Subcutaneous abdominal adipose tissue (tissue), 5 donors: ENCODE data around the gene ZDHHC19.
A peak's percentile ranks its signal among the peaks of the same experiment; 100 is the strongest.

ENCODE experiments used
- H3K27ac ChIP-seq: one replicate; pipeline ENCODE4 v1.7.0; 2013; ENCODE audit warnings: low read depth, mild to moderate bottlenecking, inconsistent platforms, low read length, moderate library complexity
- H3K27me3 ChIP-seq, 5 donors: one replicate each; pipeline ENCODE4 v1.7.0; 2013; ENCODE audit warnings: low read length in 5 of 5, inconsistent platforms in 1 of 5; ENCODE audit not compliant: control insufficient read depth in 5 of 5, insufficient read depth in 4 of 5
- H3K36me3 ChIP-seq, 5 donors: one replicate each; pipeline ENCODE4 v1.7.0; 2013; ENCODE audit warnings: low read length in 5 of 5; ENCODE audit not compliant: control insufficient read depth in 5 of 5, insufficient read depth in 5 of 5
- H3K4me1 ChIP-seq, 5 donors: one replicate each; pipeline ENCODE4 v1.7.0; 2013; ENCODE audit warnings: low read length in 5 of 5, mild to moderate bottlenecking in 3 of 5, moderate library complexity in 1 of 5; ENCODE audit not compliant: control insufficient read depth in 5 of 5, insufficient read depth in 5 of 5
- H3K4me3 ChIP-seq, 5 donors: one replicate each; pipeline ENCODE4 v1.7.0; 2013; ENCODE audit warnings: low read length in 5 of 5, low read depth in 1 of 5
- H3K9ac ChIP-seq, 5 donors: one replicate each; pipeline ENCODE4 v1.7.0; 2013; ENCODE audit warnings: low read length in 5 of 5, mild to moderate bottlenecking in 4 of 5, moderate library complexity in 3 of 5
- H3K9me3 ChIP-seq, 5 donors: one replicate each; pipeline ENCODE4 v1.7.0; 2013; ENCODE audit warnings: low read length in 5 of 5; ENCODE audit not compliant: control insufficient read depth in 5 of 5
- donor health status: healthy.
- donor health status: healthy.
- donor health status: healthy.
- donor health status: healthy.
- donor health status: healthy.

The ZDHHC19 gene

DNA sequence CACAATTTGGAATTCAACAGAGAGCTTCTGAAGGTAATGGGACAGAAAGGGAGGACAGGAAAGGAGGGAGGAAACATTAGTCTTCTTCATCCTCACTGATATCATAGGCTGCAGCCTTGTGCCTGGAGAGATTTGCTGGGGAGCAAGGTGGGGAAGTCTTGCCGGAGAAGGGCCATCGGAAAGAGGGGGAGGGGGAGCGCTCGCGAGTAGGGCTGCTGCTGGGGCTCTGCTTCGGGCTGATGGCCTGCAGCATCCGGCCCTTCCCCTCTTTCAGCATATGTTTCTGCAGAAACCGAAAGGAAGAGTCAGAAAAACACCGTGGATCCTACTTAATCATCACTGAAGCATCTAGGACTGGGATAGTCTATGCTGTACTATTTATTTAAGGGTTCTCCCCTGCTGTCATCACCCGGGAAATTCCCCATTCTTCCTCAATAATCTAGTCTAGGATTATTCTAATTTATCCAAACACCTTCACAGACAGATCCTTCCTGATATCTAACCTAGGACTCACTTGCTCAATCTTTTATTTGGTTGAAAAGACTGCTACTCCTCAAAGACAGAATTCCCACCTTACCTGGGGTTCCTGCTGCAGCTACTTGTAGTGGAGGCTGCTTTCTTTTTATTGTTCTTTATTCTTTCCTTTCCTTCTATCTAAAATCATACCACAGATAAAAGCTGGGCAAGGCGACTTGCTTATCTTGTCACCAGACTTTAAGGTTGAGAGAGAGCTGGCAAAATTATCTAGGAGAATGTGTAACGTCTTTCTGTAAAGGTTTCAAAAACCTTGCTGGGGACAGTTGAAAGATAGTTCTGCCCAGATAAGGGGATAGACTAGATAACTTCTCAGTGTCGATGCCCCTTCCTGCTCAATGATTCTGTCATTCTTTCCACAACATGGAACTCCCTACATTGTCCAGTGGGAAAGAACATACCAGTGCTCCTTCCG is 27.7 kb upstream of the ZDHHC19 start:
- Histone ChIP-seq H3K4me1 (peaks cover 0 to 18% (median 4%) of the 10 kb centered on the region in 5 donors), H3K4me3 (no peak overlapping the region), H3K27me3 (no peaks in the 10 kb centered on the region), H3K9ac (no peak overlapping the region), H3K9me3 (no peaks in the 10 kb centered on the region), H3K36me3 (peaks cover 26 to 62% (median 54%) of the 10 kb centered on the region in 5 donors), H3K27ac (no peak overlapping the region)

GRCh38 chr3:196237203-196237602 is 26.0 kb upstream of the ZDHHC19 start:
- Histone ChIP-seq H3K9ac (no peak overlapping the region), H3K9me3 (no peaks in the 10 kb centered on the region), H3K27me3 (no peaks in the 10 kb centered on the region), H3K27ac (no peak overlapping the region), H3K36me3 (peaks cover 25 to 58% (median 48%) of the 10 kb centered on the region in 5 donors), H3K4me3 (no peak overlapping the region), H3K4me1 (peaks cover 0 to 18% (median 4%) of the 10 kb centered on the region in 5 donors)

DNA sequence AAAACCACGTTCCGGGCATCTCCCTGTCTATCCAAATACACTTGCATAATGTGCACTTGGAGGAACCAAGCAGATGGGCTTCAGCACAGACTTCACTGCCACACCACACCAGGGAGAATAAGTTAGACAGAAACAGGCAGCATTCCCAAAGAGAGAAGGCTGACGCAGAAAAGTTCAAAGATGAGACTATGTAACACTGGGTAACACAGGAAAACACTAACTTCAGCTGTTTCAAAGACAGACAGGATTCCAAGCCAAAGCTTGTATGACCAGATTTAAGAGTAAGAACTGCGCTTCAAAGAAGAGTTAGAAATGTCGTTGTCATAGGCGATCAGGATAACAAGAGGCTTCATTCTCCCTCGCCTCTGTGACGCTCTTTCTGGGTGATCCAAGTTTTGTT is 25.0 kb upstream of the ZDHHC19 start:
- Histone ChIP-seq H3K9me3 (no peaks in the 10 kb centered on the region), H3K27ac (no peak overlapping the region)

DNA sequence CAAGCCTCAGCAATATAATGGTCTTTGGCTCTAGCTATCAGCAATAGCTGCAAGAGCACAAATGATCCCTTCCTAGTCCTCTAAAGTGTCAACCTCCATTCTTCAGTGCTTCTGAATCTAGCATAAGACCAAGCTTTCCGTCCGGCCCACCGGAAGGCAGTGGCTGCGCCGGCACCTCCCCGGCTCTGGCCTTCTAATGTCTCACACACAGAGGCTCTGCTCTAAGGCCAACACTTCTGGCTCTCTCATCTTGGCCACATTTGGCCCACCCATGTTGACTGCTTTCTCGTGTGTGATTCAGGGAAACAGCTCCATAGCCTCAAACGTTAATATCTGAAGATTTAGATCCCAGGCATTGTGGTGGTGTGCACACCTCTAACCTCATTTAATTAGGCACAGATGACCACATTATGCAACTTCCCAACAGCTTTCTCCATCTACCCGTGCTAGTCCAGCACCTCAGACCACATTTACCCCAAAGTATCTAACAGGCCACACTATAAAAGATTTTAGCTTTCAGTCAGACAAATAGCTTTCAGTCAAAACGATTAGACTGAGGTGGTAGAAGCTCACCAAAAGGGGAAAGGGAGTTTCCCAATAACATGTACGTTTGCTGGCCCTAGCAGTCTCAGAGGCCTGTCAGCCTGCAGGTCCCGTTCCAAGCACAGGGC is 24.4 kb upstream of the ZDHHC19 start:
- no peaks in the 10 kb centered on the region for H3K9me3 ChIP-seq
- peaks cover 0 to 18% (median 4%) of the 10 kb centered on the region in 5 donors for H3K4me1 ChIP-seq
- no peak overlapping the region for H3K4me3 ChIP-seq
- H3K9ac ChIP-seq = no peak overlapping the region
- peaks cover 17 to 44% (median 35%) of the 10 kb centered on the region in 5 donors for H3K36me3 ChIP-seq
- H3K27ac ChIP-seq = no peak overlapping the region
- no peaks in the 10 kb centered on the region for H3K27me3 ChIP-seq

More for the DNA sequence above, 25.0 kb upstream of the ZDHHC19 start:
- Histone ChIP-seq H3K9ac (no peak overlapping the region), H3K4me3 (no peak overlapping the region), H3K36me3 (peaks cover 17 to 49% (median 38%) of the 10 kb centered on the region in 5 donors), H3K4me1 (peaks cover 0 to 18% (median 4%) of the 10 kb centered on the region in 5 donors), H3K27me3 (no peaks in the 10 kb centered on the region)

DNA sequence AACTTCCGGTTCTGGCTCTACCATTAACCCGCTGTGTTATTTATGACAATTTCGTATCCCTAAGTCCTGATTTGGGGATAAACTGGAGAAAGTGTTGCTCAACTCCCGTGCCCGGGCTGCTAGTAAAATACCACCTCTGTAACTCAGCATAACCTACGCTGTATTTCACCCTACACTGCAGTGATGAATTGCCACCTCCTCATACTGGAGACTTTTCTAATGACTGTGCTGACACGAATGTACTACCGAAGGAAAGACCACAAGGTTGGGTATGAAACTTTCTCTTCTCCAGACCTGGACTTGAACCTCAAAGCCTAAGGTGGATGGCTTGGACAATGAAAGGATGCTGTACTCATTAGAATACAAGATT is 21.7 kb upstream of the ZDHHC19 start:
- Histone ChIP-seq H3K27ac (no peak overlapping the region), H3K4me3 (no peak overlapping the region)

DNA sequence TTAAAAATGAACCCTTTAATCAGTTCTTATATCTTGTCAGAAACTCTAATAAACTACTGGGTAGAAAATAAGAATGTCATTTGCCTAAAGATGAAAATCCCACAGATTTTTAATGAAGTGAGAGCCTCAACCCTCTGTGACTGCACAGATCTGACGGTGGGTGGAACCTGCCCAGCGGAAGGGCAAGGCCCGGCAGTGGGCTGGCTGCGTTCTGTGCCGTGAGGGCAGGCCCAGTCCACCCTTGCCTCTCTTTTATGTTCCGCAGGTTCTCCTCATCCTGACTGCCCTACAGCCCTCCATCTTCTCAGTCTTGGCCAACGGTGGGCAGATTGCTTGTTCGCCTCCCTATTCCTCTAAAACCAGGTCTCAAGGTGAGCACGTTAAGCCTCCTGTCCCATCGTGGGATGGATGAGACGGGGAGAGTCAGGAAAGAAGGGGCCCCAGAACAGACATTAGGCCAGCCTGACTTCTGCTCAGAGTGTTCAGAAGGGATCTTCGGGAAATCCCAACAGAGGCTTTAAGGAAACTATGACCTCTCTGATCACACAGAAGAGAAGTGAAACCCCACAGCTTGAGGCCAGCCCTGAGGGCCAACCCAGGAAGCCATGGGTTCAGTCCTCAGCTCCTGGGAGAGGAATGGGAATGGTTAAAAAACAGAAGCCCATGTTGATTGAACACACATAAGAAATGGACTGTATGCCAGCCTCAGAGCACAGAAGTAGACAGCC is 21.1 kb upstream of the ZDHHC19 start:
- Histone ChIP-seq H3K27me3 (no peaks in the 10 kb centered on the region), H3K27ac (no peak overlapping the region), H3K4me1 (peaks cover 3 to 21% (median 9%) of the 10 kb centered on the region in 5 donors), H3K9me3 (no peaks in the 10 kb centered on the region), H3K4me3 (no peak overlapping the region), H3K9ac (no peak overlapping the region), H3K36me3 (peaks cover 0 to 14% (median 8%) of the 10 kb centered on the region in 5 donors)

More for the DNA sequence above, 21.7 kb upstream of the ZDHHC19 start:
- Histone ChIP-seq H3K27me3 (no peaks in the 10 kb centered on the region), H3K4me1 (peaks cover 0 to 20% (median 4%) of the 10 kb centered on the region in 5 donors), H3K9me3 (no peaks in the 10 kb centered on the region), H3K9ac (no peak overlapping the region), H3K36me3 (peaks cover 5 to 19% (median 13%) of the 10 kb centered on the region in 5 donors)

GRCh38 chr3:196227629-196228493 is 16.7 kb upstream of the ZDHHC19 start:
- Histone ChIP-seq H3K4me3 (peak overlapping the region in 3 of 5 donors; percentile 6 to 40 (median 31)), H3K36me3 (no peaks in the 10 kb centered on the region)

GRCh38 chr3:196227121-196227561 is 15.9 kb upstream of the ZDHHC19 start:
- Histone ChIP-seq H3K4me1 (peaks cover 3 to 15% (median 10%) of the 10 kb centered on the region in 5 donors), H3K27me3 (peaks cover 0 to 6% (median 0%) of the 10 kb centered on the region in 5 donors), H3K27ac (no peak overlapping the region), H3K9ac (peak overlapping the region in 1 of 5 donors; percentile 56), H3K9me3 (no peaks in the 10 kb centered on the region), H3K4me3 (peak overlapping the region in 3 of 5 donors; percentile 6 to 40 (median 31)), H3K36me3 (no peaks in the 10 kb centered on the region)

More at GRCh38 chr3:196227629-196228493, 16.7 kb upstream of the ZDHHC19 start:
- Histone ChIP-seq H3K9me3 (no peaks in the 10 kb centered on the region), H3K27me3 (peaks cover 0 to 3% (median 0%) of the 10 kb centered on the region in 5 donors), H3K9ac (peak overlapping the region in 1 of 5 donors; percentile 56), H3K27ac (no peak overlapping the region), H3K4me1 (peaks cover 3 to 15% (median 10%) of the 10 kb centered on the region in 5 donors)
